Inflammatory macrophage treated with lipopolysaccharide for 4 hours (primary cell): ENCODE results near the gene ZMYND19.
"Not testable (repeated sequence)": the region's sequence is repeated elsewhere in the genome, so short reads cannot be mapped to it uniquely, and the experiment has no call there.

Experiments
- DNase-seq: peaks from one replicate; pipeline ENCODE4 v3.0.0-alpha.2; 2020

The ZMYND19 gene

GRCh38 chr9:137613738-137614523 is 23.6 kb upstream of the ZMYND19 start:
- DNase-seq = no peak

- DNase-seq = no peak
These were observed 22.9 kb upstream of the ZMYND19 start for GRCh38 chr9:137613259-137613658.

- DNase-seq = no peak
These were observed 22.4 kb upstream of the ZMYND19 start for GRCh38 chr9:137612741-137613142.

- DNase-seq = no peak
These were observed 21.6 kb upstream of the ZMYND19 start for GRCh38 chr9:137611623-137612609.

- no peak for DNase-seq
These were observed 20.6 kb upstream of the ZMYND19 start for GRCh38 chr9:137610944-137611343.

GRCh38 chr9:137607141-137607857 is 17.0 kb upstream of the ZMYND19 start:
- DNase-seq = peak; percentile 86

- no peak for DNase-seq
These were observed 16.4 kb upstream of the ZMYND19 start for GRCh38 chr9:137606734-137607138.

GRCh38 chr9:137606005-137606621 is 15.8 kb upstream of the ZMYND19 start:
- DNase-seq = no peak

- DNase-seq = peak; percentile 91
These were observed 15.1 kb upstream of the ZMYND19 start, which contains the start of gene ARRDC1 for GRCh38 chr9:137605121-137606004. Gene ARRDC1 (plus strand): TSS chr9:137605686. CDS start chr9:137605718, 32 bp downstream.

GRCh38 chr9:137604345-137605086 is 14.2 kb upstream of the ZMYND19 start:
- no peak for DNase-seq

- no peak for DNase-seq
These were observed 13.6 kb upstream of the ZMYND19 start for GRCh38 chr9:137603879-137604278.

GRCh38 chr9:137602661-137603060 is 12.3 kb upstream of the ZMYND19 start:
- peak; percentile 51 for DNase-seq

GRCh38 chr9:137598943-137599342 is 8.6 kb upstream of the ZMYND19 start:
- DNase-seq = no peak

GRCh38 chr9:137596577-137596976 is 6.3 kb upstream of the ZMYND19 start:
- not testable (repeated sequence) for DNase-seq

- DNase-seq = no peak
These were observed 2.9 kb upstream of the ZMYND19 start for GRCh38 chr9:137593176-137593575.

GRCh38 chr9:137592767-137593166 is 2.5 kb upstream of the ZMYND19 start:
- peak; percentile 18 for DNase-seq

GRCh38 chr9:137590123-137590468 is 216 bp downstream of the ZMYND19 start:
- DNase-seq = no peak

GRCh38 chr9:137589441-137590122 is 730 bp downstream of the ZMYND19 start:
- peak; percentile 27 for DNase-seq

GRCh38 chr9:137588891-137589290 is 1.4 kb downstream of the ZMYND19 start:
- DNase-seq = no peak

- DNase-seq = no peak
These were observed 2.0 kb downstream of the ZMYND19 start for GRCh38 chr9:137588311-137588710.
